ENCODE data around the gene AGT. TPM values are rescaled to one million over a fixed set of nuclear protein-coding genes. Genes with fewer than 3 reads are reported as not detected.
"Not testable (repeated sequence)": the region's sequence is repeated elsewhere in the genome, so short reads cannot be mapped to it uniquely, and the experiment has no call there.

AGT gene
- total and polyA plus RNA-seq, 2 experiments from 2014 or later = 16.6 to 23.8 TPM

GRCh38 chr1:230701434-230701833, 12.5 kb downstream of the AGT start:
- no peak overlapping the region for H3K4me3 ChIP-seq
- H3K27me3 ChIP-seq = no peaks in the 10 kb centered on the region
- no peaks in the 10 kb centered on the region for H3K4me1 ChIP-seq (ENCODE audit: low read depth)
- no peak overlapping the region for H3K27ac ChIP-seq
- no peak for DNase-seq (ENCODE audit: low read depth in 1 of 2, low spot score in 1 of 2)
- H3K36me3 ChIP-seq = no peaks in the 10 kb centered on the region
- TF ChIP-seq CTCF (IDR thresholded peaks at IDR 0.05; ENCODE audit: low read depth, low read length) = no peak
- no peaks in the 10 kb centered on the region for H3K9me3 ChIP-seq (ENCODE audit: low read depth)

- H3K27me3 ChIP-seq = no peaks in the 10 kb centered on the region
- DNase-seq (ENCODE audit: low read depth in 1 of 2, low spot score in 1 of 2) = no peak
- H3K9me3 ChIP-seq (ENCODE audit: low read depth) = no peaks in the 10 kb centered on the region
- H3K36me3 ChIP-seq = no peaks in the 10 kb centered on the region
- no peak for TF ChIP-seq CTCF (IDR thresholded peaks at IDR 0.05; ENCODE audit: low read depth, low read length)
- H3K27ac ChIP-seq = no peak overlapping the region
- H3K4me3 ChIP-seq = no peak overlapping the region
- no peaks in the 10 kb centered on the region for H3K4me1 ChIP-seq (ENCODE audit: low read depth)
Observed at GRCh38 chr1:230700132-230700531, 13.8 kb downstream of the AGT start.

- Histone ChIP-seq H3K4me1 (ENCODE audit: low read depth) (no peaks in the 10 kb centered on the region), H3K9me3 (ENCODE audit: low read depth) (no peaks in the 10 kb centered on the region), H3K27me3 (no peaks in the 10 kb centered on the region), H3K4me3 (no peak overlapping the region), H3K36me3 (no peaks in the 10 kb centered on the region), H3K27ac (no peak overlapping the region)
- DNase-seq (ENCODE audit: low read depth in 1 of 2, low spot score in 1 of 2) = no peak
- TF ChIP-seq CTCF (IDR thresholded peaks at IDR 0.05; ENCODE audit: low read depth, low read length) = no peak
Observed at GRCh38 chr1:230699716-230700115, 14.2 kb downstream of the AGT start.

GRCh38 chr1:230698964-230699363, 15.0 kb downstream of the AGT start:
- DNase-seq (ENCODE audit: low read depth in 1 of 2, low spot score in 1 of 2); H3K27me3 ChIP-seq; H3K4me3 ChIP-seq; H3K9me3 ChIP-seq (ENCODE audit: low read depth); H3K27ac ChIP-seq; H3K36me3 ChIP-seq; H3K4me1 ChIP-seq (ENCODE audit: low read depth): not testable (repeated sequence)

GRCh38 chr1:230698130-230698529, 15.8 kb downstream of the AGT start:
- no peak for DNase-seq (ENCODE audit: low read depth in 1 of 2, low spot score in 1 of 2)
- no peaks in the 10 kb centered on the region for H3K27me3 ChIP-seq
- no peaks in the 10 kb centered on the region for H3K4me1 ChIP-seq (ENCODE audit: low read depth)
- H3K9me3 ChIP-seq (ENCODE audit: low read depth) = no peaks in the 10 kb centered on the region
- H3K4me3 ChIP-seq = no peak overlapping the region
- no peak overlapping the region for H3K27ac ChIP-seq
- no peaks in the 10 kb centered on the region for H3K36me3 ChIP-seq
- TF ChIP-seq CTCF (IDR thresholded peaks at IDR 0.05; ENCODE audit: low read depth, low read length) = no peak

- no peak overlapping the region for H3K4me3 ChIP-seq
- no peak overlapping the region for H3K27ac ChIP-seq
- H3K27me3 ChIP-seq = no peaks in the 10 kb centered on the region
- H3K36me3 ChIP-seq = peaks cover 9% of the 10 kb centered on the region
- no peaks in the 10 kb centered on the region for H3K4me1 ChIP-seq (ENCODE audit: low read depth)
- TF ChIP-seq CTCF (IDR thresholded peaks at IDR 0.05; ENCODE audit: low read depth, low read length) = no peak
- H3K9me3 ChIP-seq (ENCODE audit: low read depth) = no peaks in the 10 kb centered on the region
- DNase-seq (ENCODE audit: low read depth in 1 of 2, low spot score in 1 of 2) = no peak
Observed at GRCh38 chr1:230696722-230697437, 17.0 kb downstream of the AGT start.

All from cardiac muscle cell (in vitro differentiated cells and primary cell).